ENCODE data around the gene CTBP2.
A peak's percentile ranks its signal among the peaks of the same experiment; 100 is the strongest.
"Not testable (repeated sequence)": the region's sequence is repeated elsewhere in the genome, so short reads cannot be mapped to it uniquely, and the experiment has no call there.

CTBP2 gene

GRCh38 chr10:125076891-125077541, 83.3 kb downstream of the CTBP2 start:
- DNase-seq (ENCODE audit: low read depth, low spot score): no peak
- no peak overlapping the region for H3K27ac ChIP-seq

- H3K27ac ChIP-seq: no peak overlapping the region
- DNase-seq (ENCODE audit: low read depth, low spot score): no peak
These were observed 84.1 kb downstream of the CTBP2 start for GRCh38 chr10:125076121-125076825.

DNA sequence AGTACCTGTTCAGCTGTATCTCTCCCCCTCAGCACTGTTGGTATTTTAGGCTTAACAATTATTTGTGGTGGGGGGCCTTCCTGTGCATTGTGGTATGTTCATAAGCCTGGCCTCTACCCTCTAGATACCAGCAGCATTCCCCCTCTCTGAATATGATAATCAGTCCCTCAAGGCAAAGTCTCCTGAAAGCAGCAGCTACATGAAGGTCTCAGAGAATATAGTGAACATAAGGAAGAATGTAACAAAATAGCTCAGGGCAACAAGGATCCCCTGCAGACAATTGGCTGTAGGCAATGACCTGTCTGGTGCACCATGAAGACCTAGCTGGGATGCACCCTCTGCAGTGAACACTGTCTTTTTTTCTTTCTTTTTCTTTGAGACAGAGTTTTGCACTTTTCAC, 86.4 kb downstream of the CTBP2 start:
- no peak for DNase-seq (ENCODE audit: low read depth, low spot score)
- H3K27ac ChIP-seq: no peak overlapping the region

- H3K27ac ChIP-seq: no peak overlapping the region
- no peak for DNase-seq (ENCODE audit: low read depth, low spot score)
These were observed 87.6 kb downstream of the CTBP2 start for GRCh38 chr10:125072794-125073193.

DNA sequence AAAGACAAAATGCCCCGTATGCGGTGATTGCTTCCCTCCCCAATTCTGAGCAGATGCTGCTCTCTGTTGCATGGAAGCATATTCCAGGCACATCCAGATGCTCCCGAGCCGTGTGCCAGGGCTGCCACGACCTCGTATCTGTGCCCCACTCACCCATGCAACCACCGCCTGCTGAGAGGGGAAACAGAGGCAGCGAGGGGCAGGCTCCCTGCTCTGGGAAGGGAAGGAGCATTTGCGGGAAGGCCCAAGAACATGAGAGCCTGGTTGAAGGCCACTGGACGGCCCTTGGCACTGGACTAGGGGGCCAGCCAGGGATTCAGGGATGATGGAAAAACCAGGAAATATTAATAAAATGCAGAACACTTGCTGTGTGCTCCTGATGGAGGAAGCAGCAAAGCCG, 89.4 kb downstream of the CTBP2 start:
- no peak for DNase-seq (ENCODE audit: low read depth, low spot score)
- H3K27ac ChIP-seq: no peak overlapping the region

DNA sequence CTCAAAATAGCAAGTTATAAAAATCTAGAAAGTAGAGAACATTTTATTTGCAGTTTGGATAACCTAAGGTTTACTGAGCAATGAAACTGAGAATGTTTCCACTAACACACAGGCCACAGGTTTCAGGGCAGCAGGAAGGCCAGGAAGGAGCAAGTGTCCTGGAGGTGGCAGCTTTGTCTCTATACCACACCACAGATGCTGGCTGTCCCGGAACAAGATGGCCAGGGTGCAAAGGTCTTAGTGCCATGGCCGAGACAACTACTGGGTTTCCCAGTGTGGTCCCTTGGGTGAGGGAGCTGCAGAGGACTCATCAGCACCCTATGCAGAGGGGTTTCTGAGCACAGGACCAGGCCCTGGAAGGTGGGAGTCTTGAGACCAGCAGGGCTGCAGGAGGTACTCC, 92.0 kb downstream of the CTBP2 start:
- H3K27ac ChIP-seq: no peak overlapping the region
- DNase-seq (ENCODE audit: low read depth, low spot score): no peak

DNA sequence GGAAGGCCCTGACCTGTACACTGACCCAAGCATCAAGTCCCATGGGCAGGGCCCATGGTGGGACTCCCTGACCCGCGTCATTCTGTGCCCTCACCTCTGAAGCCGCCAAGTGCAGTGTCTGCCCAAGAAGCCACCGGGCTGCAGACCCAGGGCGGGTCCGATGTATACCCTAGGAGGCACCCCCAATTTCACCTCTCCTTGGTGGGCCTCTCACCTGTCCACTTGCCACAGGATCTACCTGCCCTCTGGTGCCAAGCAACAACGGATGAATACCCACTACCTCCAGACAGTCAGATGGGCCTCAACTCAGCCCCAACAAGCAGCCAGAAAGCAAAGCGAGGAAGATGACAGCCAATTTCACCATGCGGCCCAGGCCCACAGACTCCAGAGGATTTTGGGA, 92.6 kb downstream of the CTBP2 start:
- no peak overlapping the region for H3K27ac ChIP-seq
- no peak for DNase-seq (ENCODE audit: low read depth, low spot score)

DNA sequence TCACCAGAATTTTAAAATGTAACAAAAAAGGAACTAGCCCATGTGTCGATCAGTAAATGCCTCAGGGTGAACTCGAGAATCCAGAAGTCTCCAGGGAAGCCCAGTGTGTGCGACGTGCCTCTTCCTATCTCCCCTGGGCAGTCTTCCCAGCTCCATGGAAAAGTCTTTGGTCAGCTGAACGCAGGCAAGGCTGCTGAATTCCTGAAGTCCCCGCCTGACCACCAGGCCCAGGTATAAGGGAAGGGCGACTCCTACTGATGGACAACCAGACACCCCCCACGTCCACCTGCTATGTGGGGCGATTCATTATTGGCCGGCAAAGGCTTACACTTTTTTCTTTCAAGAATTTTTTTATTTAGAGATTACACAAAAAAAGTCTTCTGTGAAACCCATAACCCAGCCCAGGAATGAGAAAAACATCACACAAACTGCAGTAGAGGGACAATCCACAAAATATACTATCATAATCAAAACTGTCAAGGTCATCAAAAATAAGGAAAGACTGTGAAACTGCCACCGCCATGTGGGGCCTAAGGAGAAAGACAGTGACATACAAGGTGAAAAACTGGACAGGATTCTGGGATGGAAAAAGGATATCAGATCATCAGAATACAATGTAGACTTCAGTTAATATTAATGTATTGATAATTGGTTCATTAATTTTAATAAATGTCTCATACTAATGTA, 93.5 kb downstream of the CTBP2 start:
- H3K27ac ChIP-seq: no peak overlapping the region
- DNase-seq (ENCODE audit: low read depth, low spot score): no peak

DNA sequence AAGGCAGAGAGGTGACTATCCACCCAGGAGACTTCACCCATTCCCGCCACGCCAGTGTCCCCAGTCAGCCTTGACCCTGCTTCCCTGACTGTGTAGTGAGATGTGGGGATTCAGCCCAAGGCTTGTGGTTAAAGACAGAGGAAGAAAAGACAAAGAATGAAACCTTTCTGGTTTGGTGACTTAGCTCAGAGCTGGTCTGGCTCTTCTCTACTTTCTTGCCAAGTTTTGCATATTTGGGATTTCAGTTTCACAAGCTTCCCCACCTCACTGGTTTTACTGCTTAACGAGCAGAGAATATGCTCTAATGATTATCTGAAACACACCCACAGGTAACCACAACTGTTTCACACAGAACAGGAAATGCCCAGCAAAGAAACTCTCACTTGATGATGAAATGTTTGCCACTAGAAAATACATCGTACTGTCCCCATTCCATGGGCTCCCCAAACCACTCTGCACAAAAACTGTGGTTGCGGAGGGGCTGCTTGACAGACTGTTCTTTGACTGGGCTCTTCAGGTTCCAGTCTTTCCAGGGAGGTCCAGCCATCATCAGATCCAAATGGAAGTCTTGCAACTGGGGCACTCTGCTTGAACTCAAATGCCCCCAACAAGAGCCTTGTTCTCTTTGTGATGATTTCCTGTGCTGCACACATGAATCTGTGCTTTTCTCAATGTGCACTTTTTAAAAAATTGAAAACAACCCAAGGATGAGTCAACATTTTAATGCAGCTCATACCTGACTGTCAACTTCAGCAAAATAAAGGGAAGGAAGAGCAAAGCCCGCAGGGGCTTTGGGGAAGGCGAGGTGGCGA, 95.5 kb downstream of the CTBP2 start:
- H3K27ac ChIP-seq: peak overlapping the region; percentile 95
- peak; percentile 92 for DNase-seq (ENCODE audit: low read depth, low spot score)

- DNase-seq (ENCODE audit: low read depth, low spot score): no peak
- peak overlapping the region; percentile 95 for H3K27ac ChIP-seq
These were observed 97.0 kb downstream of the CTBP2 start for GRCh38 chr10:125063256-125063925.

- DNase-seq (ENCODE audit: low read depth, low spot score): no peak
- no peak overlapping the region for H3K27ac ChIP-seq
These were observed 97.5 kb downstream of the CTBP2 start for GRCh38 chr10:125062914-125063230.

DNA sequence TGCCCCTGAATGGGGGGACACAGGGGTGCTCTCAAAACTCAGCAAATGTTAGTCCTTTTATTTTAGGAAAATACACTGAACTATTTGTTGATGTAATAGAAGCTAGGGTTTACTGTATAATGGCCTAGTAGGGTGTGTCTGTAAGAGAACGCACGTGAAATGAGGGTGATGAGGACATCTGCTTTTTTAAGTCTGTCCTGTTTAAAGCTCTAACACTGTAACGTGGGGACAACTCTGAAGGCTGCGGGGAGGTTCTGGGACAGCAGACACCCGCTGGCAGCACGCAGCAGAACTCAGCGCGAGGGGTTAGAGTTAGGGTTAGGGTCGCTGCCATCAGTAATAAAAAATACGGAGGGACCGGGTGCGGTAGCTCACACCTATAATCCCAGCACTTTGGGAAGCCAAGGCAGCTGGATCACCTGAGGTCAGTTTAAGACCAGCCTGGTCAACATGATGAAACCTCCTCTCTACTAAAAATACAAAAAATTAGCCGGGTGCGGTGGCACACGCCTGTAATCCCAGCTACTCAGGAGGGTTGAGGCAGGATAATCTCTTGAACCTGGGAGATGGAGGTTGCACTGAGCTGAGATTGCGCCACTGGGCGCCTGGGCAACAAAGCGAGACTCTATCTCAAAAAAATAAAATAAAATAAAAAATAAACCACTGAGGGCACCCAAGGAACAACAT, 98.0 kb downstream of the CTBP2 start:
- peak overlapping the region; percentile 46 for H3K27ac ChIP-seq
- no peak for DNase-seq (ENCODE audit: low read depth, low spot score)

DNA sequence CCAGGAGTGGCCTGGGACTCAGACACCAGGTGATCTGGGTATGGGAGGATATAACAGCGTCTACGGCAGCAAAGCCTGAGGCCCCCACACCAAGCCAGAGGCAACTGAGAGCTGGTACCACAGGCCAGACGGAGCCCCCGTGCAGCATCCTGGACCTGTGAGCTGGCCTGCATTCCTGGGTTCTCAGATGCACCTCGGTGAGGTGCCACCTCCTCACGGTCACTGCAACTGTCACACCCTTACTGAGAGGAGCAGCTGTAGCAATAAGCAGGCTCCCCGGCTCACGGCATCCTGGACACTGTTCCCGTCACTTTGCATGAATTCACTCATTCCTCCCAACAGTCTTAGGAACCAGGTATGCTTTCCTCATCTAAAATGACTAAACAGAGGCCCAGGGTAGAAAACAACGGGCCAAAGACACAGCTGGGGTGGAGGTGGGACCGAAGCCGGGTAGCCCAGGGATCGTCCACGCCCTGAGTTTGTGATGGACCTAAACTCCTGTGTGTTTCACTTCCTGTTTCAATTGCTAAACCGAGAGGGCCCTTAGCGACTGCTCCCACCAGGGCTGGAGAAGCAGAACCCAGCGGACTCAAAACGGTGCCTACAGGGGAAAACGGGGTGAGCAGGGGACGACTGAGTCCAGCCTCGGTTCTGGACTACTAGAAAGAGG, 98.7 kb downstream of the CTBP2 start:
- H3K27ac ChIP-seq: peak overlapping the region; percentile 46
- no peak for DNase-seq (ENCODE audit: low read depth, low spot score)

- H3K27ac ChIP-seq: peak overlapping the region; percentile 46
- DNase-seq (ENCODE audit: low read depth, low spot score): no peak
These were observed 99.4 kb downstream of the CTBP2 start for GRCh38 chr10:125060826-125061556.

- H3K27ac ChIP-seq: peak overlapping the region; percentile 46
- no peak for DNase-seq (ENCODE audit: low read depth, low spot score)
These were observed 99.9 kb downstream of the CTBP2 start for GRCh38 chr10:125060482-125060825.

DNA sequence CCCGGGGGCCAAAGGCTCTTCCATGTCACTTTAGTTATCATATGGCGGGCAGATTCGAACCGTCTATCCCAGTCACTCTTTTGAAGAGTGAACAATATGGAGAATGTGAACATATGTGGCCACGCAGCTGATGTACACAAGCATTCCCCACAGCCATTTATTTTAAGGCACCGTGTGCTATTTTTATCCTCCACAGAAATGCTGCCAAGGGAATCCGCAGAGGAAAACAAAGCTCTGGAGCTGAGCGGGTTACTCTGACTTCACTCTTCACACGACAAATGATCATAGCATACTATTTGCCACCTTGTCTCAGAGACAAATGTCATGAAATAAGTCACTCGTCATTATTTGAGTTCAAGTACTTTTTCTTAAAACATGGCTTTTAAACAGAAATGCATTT, 100.3 kb downstream of the CTBP2 start:
- H3K27ac ChIP-seq: no peak overlapping the region

DNA sequence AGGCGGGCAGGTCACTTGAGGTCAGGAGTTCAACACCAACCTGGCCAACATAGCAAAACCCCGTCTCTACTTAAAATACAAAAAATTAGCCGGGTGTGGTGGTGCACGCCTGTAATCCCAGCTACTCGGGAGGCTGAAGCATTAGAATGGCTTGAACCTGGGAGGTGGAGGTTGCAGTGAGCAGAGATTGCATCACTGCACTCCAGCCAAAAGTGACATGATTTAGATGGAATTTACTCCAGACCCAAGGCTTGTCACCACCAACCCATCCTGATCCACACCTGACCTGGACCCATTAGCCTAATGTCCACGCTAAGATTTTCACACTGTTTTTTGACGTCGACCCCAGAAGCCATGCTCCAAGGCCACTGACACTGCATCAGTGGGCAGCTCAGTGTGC, 101.0 kb downstream of the CTBP2 start:
- H3K27ac ChIP-seq: not testable (repeated sequence)

More for the DNA sequence above, 100.3 kb downstream of the CTBP2 start:
- no peak for DNase-seq (ENCODE audit: low read depth, low spot score)

DNA sequence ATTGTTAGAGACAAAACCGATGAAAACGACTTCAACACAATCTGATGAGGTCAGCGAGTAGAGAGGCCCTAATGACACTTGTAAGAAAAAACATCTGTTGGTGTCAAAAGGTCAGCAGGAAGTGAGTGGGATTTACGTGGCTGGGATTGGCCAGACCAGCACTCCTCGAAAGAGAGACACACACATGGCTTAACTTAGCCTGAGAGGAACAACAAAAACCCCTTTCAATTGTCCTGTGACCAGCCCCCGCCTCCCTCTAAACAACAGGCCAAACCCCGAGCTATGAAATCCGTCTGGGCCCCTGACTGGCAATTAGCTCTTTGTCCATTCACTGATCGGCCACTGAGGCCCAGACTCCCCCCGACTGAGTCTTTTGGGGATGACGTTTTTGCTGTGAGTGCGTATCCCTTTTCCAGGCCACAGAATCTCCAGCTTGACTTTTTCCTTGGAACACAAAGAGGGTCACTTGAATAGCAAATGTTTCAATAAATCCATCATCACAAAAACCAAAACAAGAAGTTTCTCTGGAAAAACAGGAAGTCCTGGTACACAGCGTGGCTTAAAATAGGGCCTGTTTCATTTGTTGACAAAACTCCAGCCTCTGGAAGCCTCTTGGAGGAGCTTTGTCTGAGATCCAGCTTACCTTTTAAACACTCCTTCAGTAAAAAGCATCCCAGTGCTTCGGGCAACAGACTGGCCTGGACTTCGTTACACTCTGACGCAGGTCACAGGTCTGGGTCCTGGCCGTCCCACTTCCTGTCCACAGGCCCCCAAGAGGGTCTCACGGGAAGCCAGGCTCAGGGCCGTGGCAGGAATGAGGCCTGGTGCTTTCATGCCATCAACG, 103.0 kb downstream of the CTBP2 start:
- peak overlapping the region; percentile 32 for H3K27ac ChIP-seq

More for the DNA sequence above, 101.0 kb downstream of the CTBP2 start:
- DNase-seq (ENCODE audit: low read depth, low spot score): not testable (repeated sequence)

More for the DNA sequence above, 103.0 kb downstream of the CTBP2 start:
- DNase-seq (ENCODE audit: low read depth, low spot score): no peak

Measured in epithelial cell of prostate (primary cell).